ENCODE data around the gene MLEC. TPM values are rescaled to one million over a fixed set of nuclear protein-coding genes. Genes with fewer than 3 reads are reported as not detected.

MLEC gene
- polyA plus RNA-seq, 2 of the 4 experiments (the other 2 are of a cell fraction), result 89.1 to 117 TPM

DNA sequence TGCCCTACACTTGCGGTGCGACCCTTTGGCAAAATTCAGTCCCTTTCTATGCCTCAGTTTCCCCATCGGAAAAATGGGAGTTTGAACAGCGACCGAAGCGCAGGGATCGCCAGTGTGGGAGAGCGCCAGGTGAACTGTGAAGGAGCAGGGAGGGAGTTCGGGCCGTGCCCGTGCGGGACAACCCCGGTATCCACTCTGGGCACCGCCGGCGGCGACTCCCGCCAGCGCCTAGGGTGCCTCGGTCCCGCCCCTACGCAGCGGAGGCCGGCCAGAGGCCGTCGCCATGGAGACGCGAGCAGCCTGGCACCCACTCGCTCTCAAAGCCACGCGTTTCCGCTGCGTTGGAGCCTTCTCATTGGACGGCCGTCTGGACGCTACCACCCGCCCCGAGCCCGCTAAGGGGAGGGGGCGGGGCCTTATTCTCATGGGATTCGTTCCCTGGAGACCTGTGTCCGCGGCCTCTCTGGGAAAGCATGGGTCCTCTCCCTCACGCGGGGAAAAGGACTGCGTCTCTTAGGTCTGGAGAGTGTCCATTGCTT, 729 bp upstream of the MLEC start:
- WGBS (ENCODE audit: missing lambda C conversion rate), result under 1% methylated on average over 31 of the region's 46 CpGs
- peak; percentile 92 to 99 for DNase-seq (ENCODE audit: low read depth in 1 of 2, low spot score in 1 of 2)
- Histone ChIP-seq H3K4me1 (peaks cover 37% of the 10 kb centered on the region), H3K4me3 (peak overlapping the region; percentile 97), H3K4me2 (peak overlapping the region; percentile 83), H3K27ac (peak overlapping the region; percentile 92 to 94), H3K9me3 (no peaks in the 10 kb centered on the region)
- CTCF ChIA-PET, result interaction anchor here (0.6 to 2.5 kb wide), 6 partner anchors 8 to 103 kb away, joined by 3 to 10 read pairs (median 4); no protein-coding TSS in a partner anchor
- no peak for TF ChIP-seq FOSB (CRISPR knock-in tag; IDR thresholded peaks at IDR 0.05)
- TF ChIP-seq CHD4 (IDR thresholded peaks at IDR 0.05; ENCODE audit: borderline replicate concordance), result no peak
- no peak for TF ChIP-seq EHMT2 (IDR thresholded peaks at IDR 0.05; ENCODE audit: low read depth)
- TF ChIP-seq HOXB5 (CRISPR knock-in tag; IDR thresholded peaks at IDR 0.05), result no peak
- no peak for TF ChIP-seq RAD21 (conservative IDR thresholded peaks at IDR 0.05 in 1 of 2, IDR thresholded peaks at IDR 0.05 in 1 of 2)
- TF ChIP-seq CHD2 (IDR thresholded peaks at IDR 0.05; ENCODE audit: low read length, partially characterized antibody), result no peak
- peak; percentile 98 for TF ChIP-seq POLR2A (IDR thresholded peaks at IDR 0.05; ENCODE audit: low read length)
- 0 out of 5 replicates have a peak, but pooled peaks of 1 of the 2 experiments have one; percentile 29 for TF ChIP-seq JUN (IDR thresholded peaks at IDR 0.05)
- no peak for TF ChIP-seq KDM1A (IDR thresholded peaks at IDR 0.05; ENCODE audit: low read depth)
- TF ChIP-seq PHF8 (IDR thresholded peaks at IDR 0.05; ENCODE audit: borderline replicate concordance, low read depth), result peak; percentile 70; the same call in 1 of the 2 replicates
- TF ChIP-seq, protein P1, sequence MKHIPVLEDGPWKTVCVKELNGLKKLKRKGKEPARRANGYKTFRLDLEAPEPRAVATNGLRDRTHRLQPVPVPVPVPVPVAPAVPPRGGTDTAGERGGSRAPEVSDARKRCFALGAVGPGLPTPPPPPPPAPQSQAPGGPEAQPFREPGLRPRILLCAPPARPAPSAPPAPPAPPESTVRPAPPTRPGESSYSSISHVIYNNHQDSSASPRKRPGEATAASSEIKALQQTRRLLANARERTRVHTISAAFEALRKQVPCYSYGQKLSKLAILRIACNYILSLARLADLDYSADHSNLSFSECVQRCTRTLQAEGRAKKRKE (CRISPR knock-in tag; IDR thresholded peaks at IDR 0.05; ENCODE audit: low read depth), result no peak
- TF ChIP-seq HEYL (CRISPR knock-in tag; IDR thresholded peaks at IDR 0.05), result no peak
- peak; percentile 32; the same call in 1 of the 2 replicates for TF ChIP-seq RFX5 (IDR thresholded peaks at IDR 0.05)
- no peak for TF ChIP-seq EP300 (IDR thresholded peaks at IDR 0.05)
- no peak for TF ChIP-seq NPAS2 (CRISPR knock-in tag; IDR thresholded peaks at IDR 0.05; ENCODE audit: borderline replicate concordance)
- TF ChIP-seq MYC (IDR thresholded peaks at IDR 0.05; ENCODE audit: borderline replicate concordance, low read length), result 0 out of 2 replicates have a peak, but pooled peaks have one; percentile 12
- POLR2A ChIA-PET, result interaction anchor here (1.0 to 1.4 kb wide), 4 partner anchors 25 to 105 kb away, joined by 3 to 5 read pairs (median 4); partner anchors contain the start of gene POP5
- peak; percentile 89 to 94 for ATAC-seq
- peak; percentile 46 for FAIRE-seq

DNA sequence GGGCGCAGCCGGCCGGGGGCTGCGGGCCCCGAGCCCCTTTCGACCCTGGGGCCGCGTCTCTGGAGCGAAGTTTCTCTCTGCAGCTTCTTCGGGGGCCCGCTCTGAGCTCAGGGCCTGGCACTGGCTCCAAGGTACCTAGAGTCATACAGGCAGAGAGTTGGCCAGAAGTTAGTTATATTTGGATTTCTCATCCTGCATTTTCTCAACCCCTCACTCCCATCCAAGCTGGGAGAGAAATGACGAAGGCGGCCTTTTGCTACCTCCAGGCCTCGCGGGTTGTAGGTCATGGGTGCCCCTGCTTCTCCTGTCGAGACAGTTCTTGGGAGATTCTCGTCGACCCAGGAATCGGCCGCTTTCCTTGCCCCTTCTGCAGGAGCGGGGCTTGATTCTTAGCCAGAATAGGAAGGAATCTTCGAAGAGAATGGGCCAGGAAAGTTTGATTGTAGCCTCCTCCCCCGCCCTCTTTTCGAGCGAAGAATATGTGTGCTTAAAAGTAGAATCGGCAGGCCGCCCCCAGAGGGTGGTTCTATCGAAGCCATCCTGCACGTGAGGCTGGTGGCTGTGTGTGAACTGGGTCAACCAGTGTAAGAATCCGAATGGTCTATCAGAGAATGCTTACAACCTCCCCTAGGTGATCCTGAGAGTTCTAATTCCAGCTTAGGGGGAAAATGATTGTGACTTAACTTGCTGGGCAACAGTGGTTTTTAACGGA, 785 bp downstream of the MLEC start:
- CTCF ChIA-PET, result interaction anchor here (1.2 to 19.0 kb wide), 6 partner anchors 22 to 322 kb away, joined by 3 to 137 read pairs (median 6); partner anchors contain the start of gene UNC119B
- FAIRE-seq (no peak), DNase-seq (ENCODE audit: low read depth in 1 of 2, low spot score in 1 of 2) (no peak), ATAC-seq (no peak; a peak in 1 of 6 replicates)
- Histone ChIP-seq H3K4me1 (peaks cover 52% of the 10 kb centered on the region), H3K4me3 (peak overlapping the region; percentile 97), H3K27ac (peak overlapping the region; percentile 92 to 94), H3K9me3 (no peaks in the 10 kb centered on the region), H3K4me2 (peak overlapping the region; percentile 86)
- TF ChIP-seq JUNB (IDR thresholded peaks at IDR 0.05) (no peak), BHLHE40 (IDR thresholded peaks at IDR 0.05; ENCODE audit: low read depth, low read length) (0 out of 2 replicates have a peak, but pooled peaks have one; percentile 38)
- TF ChIP-seq, protein P2, sequence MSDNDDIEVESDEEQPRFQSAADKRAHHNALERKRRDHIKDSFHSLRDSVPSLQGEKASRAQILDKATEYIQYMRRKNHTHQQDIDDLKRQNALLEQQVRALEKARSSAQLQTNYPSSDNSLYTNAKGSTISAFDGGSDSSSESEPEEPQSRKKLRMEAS (IDR thresholded peaks at IDR 0.05), result peak; percentile 34; the same call in 1 of the 2 replicates
- under 1% methylated on average over 22 of the region's 31 CpGs for WGBS (ENCODE audit: missing lambda C conversion rate)
- POLR2A ChIA-PET, result interaction anchor here (0.6 to 1.4 kb wide), 3 partner anchors 23 to 45 kb away, joined by 3 to 5 read pairs (median 4); no protein-coding TSS in a partner anchor

DNA sequence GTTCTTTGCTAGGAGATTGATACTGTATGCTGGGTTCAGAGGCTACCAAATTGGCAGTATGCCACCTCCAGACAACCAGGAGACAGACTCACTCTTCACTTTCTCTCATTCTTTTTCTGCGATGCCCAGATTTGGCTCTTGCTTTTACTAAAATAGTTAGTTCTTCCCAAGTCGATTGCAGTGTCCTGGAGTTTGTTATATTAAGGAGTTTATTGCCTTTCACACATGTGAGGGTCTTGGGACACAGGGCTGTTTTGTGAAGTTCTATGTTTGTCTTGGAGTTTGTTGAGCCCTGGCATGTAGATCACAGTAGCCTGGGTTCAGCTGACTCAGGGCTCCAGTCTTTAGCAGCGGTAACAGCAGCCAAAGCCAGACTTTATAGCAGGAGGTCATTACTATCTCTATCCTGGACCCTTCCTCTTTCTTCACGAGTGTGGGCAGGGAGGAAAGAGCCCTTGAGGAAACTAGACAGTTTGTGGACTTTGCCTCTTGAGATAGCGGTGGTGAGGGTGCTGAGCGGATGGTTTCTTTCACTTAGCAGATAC, 1.6 kb downstream of the MLEC start:
- no peaks in the 10 kb centered on the region for H3K9me3 ChIP-seq
- CTCF ChIA-PET, result interaction anchor here (1.0 to 19.0 kb wide), 6 partner anchors 21 to 321 kb away, joined by 3 to 137 read pairs (median 4); partner anchors contain the start of gene UNC119B
- WGBS (ENCODE audit: missing lambda C conversion rate), result 38% methylated on average over 6 of the region's 6 CpGs
- H3K4me2 ChIP-seq, result peak overlapping the region; percentile 86
- FAIRE-seq (no peak), ATAC-seq (no peak), DNase-seq (ENCODE audit: low read depth in 1 of 2, low spot score in 1 of 2) (no peak)
- H3K4me3 ChIP-seq, result peak overlapping the region; percentile 97
- TF ChIP-seq RFX5 (IDR thresholded peaks at IDR 0.05) (no peak), MAFK (IDR thresholded peaks at IDR 0.05; ENCODE audit: partially characterized antibody) (peak; percentile 22)
- TF ChIP-seq, protein P2 (IDR thresholded peaks at IDR 0.05), result no peak
- H3K27ac ChIP-seq, result peak overlapping the region in 1 of 2 experiments; percentile 94; a peak in 4 of 6 replicates
- peaks cover 61% of the 10 kb centered on the region for H3K4me1 ChIP-seq
- POLR2A ChIA-PET, result no interaction called here
